HEK293 (cell line): ENCODE data around the gene SESN2.

Experiments used
- CTCF ChIA-PET: fragments of 350-600 bp; formaldehyde crosslinking; extraction: SDS; loops from one replicate; lab custom pipeline; 2021; ENCODE audit warnings: antibody characterized with exemption; lab: Yijun Ruan, JAX
- POLR2A ChIA-PET: fragments of 300-600 bp; formaldehyde crosslinking; extraction: SDS; loops from one replicate; lab custom pipeline; 2020; ENCODE audit warnings: antibody characterized with exemption, inconsistent platforms; lab: Yijun Ruan, JAX
- H3K27ac ChIP-seq: fragments of 200-500 bp; sonication (Bioruptor generic); 2 replicates; pipeline ENCODE4 v1.5.1; 2014; ENCODE audit warnings: low read depth, low read length, control low read depth, inconsistent platforms; ENCODE audit errors: extremely low read depth
- H3K36me3 ChIP-seq, 2 experiments: fragments of 200-500 bp in 1 of 2; sonication (Bioruptor generic) in 1 of 2; 1 replicate in 1 of 2; 2 replicates in 1 of 2; pipeline ENCODE4 v1.5.1; 2014 to 2017; ENCODE audit warnings: inconsistent platforms in 2 of 2, low read length in 2 of 2; ENCODE audit not compliant: control insufficient read depth in 2 of 2, insufficient read depth in 1 of 2
- H3K4me1 ChIP-seq: fragments of 200-500 bp; sonication (Bioruptor generic); 2 replicates; pipeline ENCODE4 v1.5.1; 2014; ENCODE audit warnings: mild to moderate bottlenecking, low read length, inconsistent platforms; ENCODE audit not compliant: control insufficient read depth, insufficient read depth
- H3K4me3 ChIP-seq: 2 replicates; pipeline ENCODE4 v1.5.1; 2011; ENCODE audit warnings: low read depth, mild to moderate bottlenecking, control low read depth, low read length, moderate library complexity
- H3K9me3 ChIP-seq: fragments of 200-500 bp; sonication (Bioruptor generic); 2 replicates; pipeline ENCODE4 v1.5.1; 2014; ENCODE audit warnings: low read depth, low read length, inconsistent platforms; ENCODE audit not compliant: control insufficient read depth, insufficient read depth
- GLIS2 ChIP-seq: fragments of 450-650 bp; formaldehyde crosslinking; IDR thresholded peaks from 2 replicates; pipeline ENCODE4 v1.5.1; 2016; ENCODE audit warnings: missing biosample characterization, missing genetic modification characterization
- KLF10 ChIP-seq: fragments of 450-650 bp; IDR thresholded peaks from 2 replicates; pipeline ENCODE4 v1.5.1; 2018; ENCODE audit warnings: missing biosample characterization, mild to moderate bottlenecking, missing genetic modification characterization
- PRDM10 ChIP-seq: fragments of 450-650 bp; formaldehyde crosslinking; IDR thresholded peaks from 2 replicates; pipeline ENCODE4 v1.5.1; 2016; ENCODE audit warnings: missing biosample characterization, missing genetic modification characterization
- PRDM6 ChIP-seq: fragments of 450-650 bp; formaldehyde crosslinking; IDR thresholded peaks from 2 replicates; pipeline ENCODE4 v1.5.1; 2017; ENCODE audit warnings: missing biosample characterization, missing genetic modification characterization
- RBAK ChIP-seq: fragments of 450-650 bp; formaldehyde crosslinking; IDR thresholded peaks from 2 replicates; pipeline ENCODE4 v1.5.1; 2016; ENCODE audit warnings: missing biosample characterization, missing genetic modification characterization
- TCF7L2 ChIP-seq: IDR thresholded peaks from 2 replicates; pipeline ENCODE4 v1.6.1; 2011; ENCODE audit warnings: low read depth, mild to moderate bottlenecking, inconsistent platforms, low read length, moderate library complexity, borderline replicate concordance
- TRIM28 ChIP-seq: IDR thresholded peaks from 2 replicates; pipeline ENCODE4 v1.6.1; 2011; ENCODE audit warnings: low read length, control low read depth, borderline replicate concordance
- ZBTB44 ChIP-seq: fragments of 450-650 bp; IDR thresholded peaks from 2 replicates; pipeline ENCODE4 v1.5.1; 2018; ENCODE audit warnings: missing biosample characterization, mild to moderate bottlenecking, missing genetic modification characterization
- ZBTB48 ChIP-seq: fragments of 450-650 bp; formaldehyde crosslinking; IDR thresholded peaks from 2 replicates; pipeline ENCODE4 v1.5.1; 2016; ENCODE audit warnings: missing biosample characterization, missing genetic modification characterization
- ZNF121 ChIP-seq: fragments of 450-650 bp; formaldehyde crosslinking; IDR thresholded peaks from 2 replicates; pipeline ENCODE4 v1.5.1; 2016; ENCODE audit warnings: missing biosample characterization, missing genetic modification characterization
- ZNF138 ChIP-seq: fragments of 450-650 bp; formaldehyde crosslinking; IDR thresholded peaks from 2 replicates; pipeline ENCODE4 v1.5.1; 2016; ENCODE audit warnings: missing biosample characterization, missing genetic modification characterization, borderline replicate concordance
- ZNF16 ChIP-seq: fragments of 450-650 bp; formaldehyde crosslinking; IDR thresholded peaks from 2 replicates; pipeline ENCODE4 v1.5.1; 2016; ENCODE audit warnings: low read depth, missing biosample characterization, missing genetic modification characterization
- ZNF174 ChIP-seq: fragments of 450-650 bp; formaldehyde crosslinking; IDR thresholded peaks from 2 replicates; pipeline ENCODE4 v1.5.0; 2017; ENCODE audit warnings: missing biosample characterization, mild to moderate bottlenecking, missing genetic modification characterization
- ZNF2 ChIP-seq: fragments of 450-650 bp; formaldehyde crosslinking; IDR thresholded peaks from 2 replicates; pipeline ENCODE4 v1.5.1; 2016; ENCODE audit warnings: missing biosample characterization, missing genetic modification characterization
- ZNF335 ChIP-seq: fragments of 450-650 bp; formaldehyde crosslinking; conservative IDR thresholded peaks from 2 replicates; pipeline ENCODE4 v1.5.1; 2016; ENCODE audit warnings: missing biosample characterization, missing genetic modification characterization
- ZNF350 ChIP-seq: fragments of 450-650 bp; formaldehyde crosslinking; IDR thresholded peaks from 2 replicates; pipeline ENCODE4 v1.5.0; 2017; ENCODE audit warnings: missing biosample characterization, mild to moderate bottlenecking, missing genetic modification characterization
- ZNF362 ChIP-seq: fragments of 450-650 bp; formaldehyde crosslinking; IDR thresholded peaks from 2 replicates; pipeline ENCODE4 v1.5.1; 2016; ENCODE audit warnings: missing biosample characterization, missing genetic modification characterization
- ZNF37A ChIP-seq: fragments of 450-650 bp; IDR thresholded peaks from 2 replicates; pipeline ENCODE4 v1.5.1; 2018; ENCODE audit warnings: missing biosample characterization, missing genetic modification characterization
- ZNF394 ChIP-seq: fragments of 450-650 bp; formaldehyde crosslinking; IDR thresholded peaks from 2 replicates; pipeline ENCODE4 v1.5.1; 2016; ENCODE audit warnings: missing biosample characterization, missing genetic modification characterization, mild to moderate bottlenecking, moderate library complexity, borderline replicate concordance
- ZNF513 ChIP-seq: fragments of 450-650 bp; IDR thresholded peaks from 2 replicates; pipeline ENCODE4 v1.5.1; 2018; ENCODE audit warnings: missing biosample characterization, missing genetic modification characterization
- ZNF558 ChIP-seq: fragments of 450-650 bp; formaldehyde crosslinking; IDR thresholded peaks from 2 replicates; pipeline ENCODE4 v1.5.1; 2016; ENCODE audit warnings: missing biosample characterization, missing genetic modification characterization
- ZNF654 ChIP-seq: fragments of 450-650 bp; formaldehyde crosslinking; IDR thresholded peaks from 2 replicates; pipeline ENCODE4 v1.5.1; 2016; ENCODE audit warnings: low read depth, missing biosample characterization, missing genetic modification characterization
- ZNF660 ChIP-seq: fragments of 450-650 bp; IDR thresholded peaks from 2 replicates; pipeline ENCODE4 v1.5.1; 2018; ENCODE audit warnings: missing biosample characterization, mild to moderate bottlenecking, missing genetic modification characterization
- ZNF664 ChIP-seq: fragments of 450-650 bp; formaldehyde crosslinking; IDR thresholded peaks from 2 replicates; pipeline ENCODE4 v1.5.1; 2016; ENCODE audit warnings: missing biosample characterization, missing genetic modification characterization
- ZSCAN30 ChIP-seq: fragments of 450-650 bp; IDR thresholded peaks from 2 replicates; pipeline ENCODE4 v1.5.1; 2018; ENCODE audit warnings: missing biosample characterization, mild to moderate bottlenecking, missing genetic modification characterization, moderate library complexity

The SESN2 gene

GRCh38 chr1:28248273-28249012 lies 10.9 kb upstream of the SESN2 start:
- H3K9me3 ChIP-seq = no peaks in the 10 kb centered on the region
- peaks cover 12% of the 10 kb centered on the region; the same call in 1 of the 2 replicates for H3K4me1 ChIP-seq
- ChIA-PET POLR2A (interaction anchor here (0.6 to 3.2 kb wide), 22 partner anchors 11 to 1093 kb away, joined by 3 to 59 read pairs (median 4); partner anchors contain the start of genes ATP5IF1, EYA3, MED18 and PHACTR4), CTCF (interaction anchor here (0.5 to 3.0 kb wide), 56 partner anchors 10 to 629 kb away, joined by 3 to 42 read pairs (median 4); partner anchors contain the start of genes ATP5IF1, MED18 and SESN2)
- H3K36me3 ChIP-seq = peaks cover 0 to 3% of the 10 kb centered on the region in 2 experiments; a peak in 1 of 3 replicates
- H3K27ac ChIP-seq = peak overlapping the region; percentile 44
- peak overlapping the region; percentile 13 for H3K4me3 ChIP-seq
- TF ChIP-seq ZNF16 (no peak), ZNF121 (tag by site-specific recombination) (peak; percentile 36; the same call in 1 of the 2 replicates), TCF7L2 (no peak), RBAK (no peak), KLF10 (0 out of 2 replicates have a peak, but pooled peaks have one; percentile 8), ZNF138 (no peak), GLIS2 (no peak), PRDM6 (peak; percentile 71), ZNF664 (tag by site-specific recombination) (peak; percentile 62; the same call in 1 of the 2 replicates), ZNF660 (tag by site-specific recombination) (peak; percentile 91), TRIM28 (peak; percentile 36; the same call in 1 of the 2 replicates), ZBTB48 (tag by site-specific recombination) (peak; percentile 86), ZNF558 (peak; percentile 44; the same call in 1 of the 2 replicates), ZNF654 (tag by site-specific recombination) (peak; percentile 81), ZNF394 (tag by site-specific recombination) (peak; percentile 20; the same call in 1 of the 2 replicates), ZNF335 (peak; percentile 80; the same call in 1 of the 2 replicates), ZNF362 (tag by site-specific recombination) (peak; percentile 83), ZSCAN30 (peak; percentile 68; the same call in 1 of the 2 replicates), ZNF350 (tag by site-specific recombination) (no peak), PRDM10 (tag by site-specific recombination) (0 out of 2 replicates have a peak, but pooled peaks have one; percentile 18), ZNF513 (tag by site-specific recombination) (no peak), ZNF174 (no peak), ZNF37A (tag by site-specific recombination) (no peak), ZBTB44 (tag by site-specific recombination) (0 out of 2 replicates have a peak, but pooled peaks have one; percentile 40), ZNF2 (tag by site-specific recombination) (0 out of 2 replicates have a peak, but pooled peaks have one; percentile 35)
